ENCODE data around the gene UQCRC1. TPM values are rescaled to one million over a fixed set of nuclear protein-coding genes. Genes with fewer than 3 reads are reported as not detected.

The UQCRC1 gene
- total RNA-seq, 5 donors from 2014 or later (not counting 1 experiment from before 2014, with no cell fraction given): 93.0 to 109 (median 98.4) TPM

DNA sequence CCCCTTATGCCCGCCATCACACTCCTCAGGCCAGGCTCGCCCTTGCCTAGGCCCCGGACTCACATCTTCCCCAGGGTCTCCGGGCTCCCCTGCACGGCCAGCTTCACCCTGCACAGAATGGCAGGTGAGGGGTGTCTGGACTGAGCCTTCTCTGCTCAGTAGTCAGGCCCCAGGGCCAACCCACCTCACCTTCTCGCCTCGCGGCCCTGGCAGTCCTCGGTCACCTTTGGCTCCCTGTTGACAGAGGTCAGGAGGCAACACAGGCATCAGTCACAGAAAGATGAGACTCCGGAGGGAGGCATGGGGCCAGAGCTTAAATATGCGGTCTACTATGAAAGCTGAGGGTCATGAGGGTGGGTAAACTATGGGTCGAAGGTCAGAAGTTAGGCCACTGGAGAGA, 37.5 kb downstream of the UQCRC1 start:
- ATAC-seq (replicated peaks in 1 of 4): no peak
- no peaks in the 10 kb centered on the region for H3K4me1 ChIP-seq (ENCODE audit: control insufficient read depth in 1 of 2, extremely low read depth in 1 of 2, insufficient read depth in 2 of 2, low read length in 2 of 2)
- H3K27me3 ChIP-seq (replicated peaks in 1 of 2; ENCODE audit: control insufficient read depth in 2 of 2, extremely low read depth in 1 of 2, insufficient read depth in 2 of 2, low read length in 1 of 2): no peaks in the 10 kb centered on the region
- no peak for DNase-seq
- H3K27ac Mint-ChIP-seq: no peak overlapping the region
- H3K4me3 ChIP-seq (ENCODE audit: control insufficient read depth in 1 of 2, extremely low read depth in 1 of 2, low read length in 1 of 2): no peak overlapping the region
- no peaks in the 10 kb centered on the region for H3K9me3 ChIP-seq
- 97% methylated on average over 6 of the region's 12 CpGs for WGBS (ENCODE audit: insufficient coverage)
- H3K27ac ChIP-seq (ENCODE audit: low read length): no peak overlapping the region
- POLR2A ChIA-PET: interaction anchor here in 1 of 2 donors (0.6 kb wide), 1 partner anchor 108 kb away, joined by 5 read pairs; no protein-coding TSS in a partner anchor
- H3K9me3 Mint-ChIP-seq: no peaks in the 10 kb centered on the region
- H3K4me1 Mint-ChIP-seq: no peaks in the 10 kb centered on the region
- no peaks in the 10 kb centered on the region for H3K27me3 Mint-ChIP-seq
- H3K36me3 Mint-ChIP-seq: no peaks in the 10 kb centered on the region
- no peaks in the 10 kb centered on the region for H3K36me3 ChIP-seq (ENCODE audit: control insufficient read depth in 2 of 2, extremely low read depth in 1 of 2, insufficient read depth in 1 of 2, low read length in 1 of 2)
- CTCF ChIA-PET: no interaction called here
- no peak overlapping the region for H3K4me3 Mint-ChIP-seq

DNA sequence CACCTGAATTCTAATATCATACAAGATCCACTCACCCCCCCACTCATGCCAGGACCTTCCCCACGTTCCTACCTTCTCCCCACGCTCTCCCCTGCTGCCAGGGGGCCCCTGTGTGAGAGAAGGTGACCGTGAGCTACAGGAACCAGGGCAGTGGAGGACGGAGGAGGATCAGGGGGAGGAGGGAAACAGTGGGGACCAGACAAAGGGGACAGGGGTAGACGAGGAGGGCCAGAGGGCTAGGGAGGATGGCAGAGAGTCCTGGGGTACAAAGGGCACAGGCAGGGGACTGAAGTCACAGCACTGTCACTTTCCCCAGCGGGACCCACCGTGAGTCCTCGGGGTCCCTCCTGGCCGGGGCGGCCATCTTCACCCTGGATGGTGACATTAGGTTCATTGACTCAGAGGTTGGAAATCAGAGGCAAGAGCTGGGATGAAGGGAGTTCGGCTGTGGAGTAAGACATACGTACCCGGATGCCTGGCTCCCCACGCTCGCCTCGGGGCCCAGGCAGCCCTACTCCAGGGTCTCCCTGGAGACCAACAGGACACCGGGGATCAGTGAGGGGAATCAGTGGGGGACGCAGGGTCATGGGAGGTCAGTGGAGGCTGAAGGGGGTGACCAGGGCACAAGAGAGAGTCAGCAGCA, 39.5 kb downstream of the UQCRC1 start:
- CTCF ChIA-PET: no interaction called here
- ATAC-seq (replicated peaks in 1 of 4) (no peak), DNase-seq (no peak)
- no peaks in the 10 kb centered on the region for H3K9me3 ChIP-seq
- H3K4me3 ChIP-seq (ENCODE audit: control insufficient read depth in 1 of 2, extremely low read depth in 1 of 2, low read length in 1 of 2): no peak overlapping the region
- no peaks in the 10 kb centered on the region for H3K9me3 Mint-ChIP-seq
- POLR2A ChIA-PET: no interaction called here
- no peak overlapping the region for H3K27ac ChIP-seq (ENCODE audit: low read length)
- no peaks in the 10 kb centered on the region for H3K27me3 Mint-ChIP-seq
- no peaks in the 10 kb centered on the region for H3K4me1 Mint-ChIP-seq
- WGBS (ENCODE audit: insufficient coverage): 91% methylated on average over 13 of the region's 18 CpGs
- no peak overlapping the region for H3K4me3 Mint-ChIP-seq
- no peaks in the 10 kb centered on the region for H3K36me3 ChIP-seq (ENCODE audit: control insufficient read depth in 2 of 2, extremely low read depth in 1 of 2, insufficient read depth in 1 of 2, low read length in 1 of 2)
- no peak overlapping the region for H3K27ac Mint-ChIP-seq
- H3K36me3 Mint-ChIP-seq: no peaks in the 10 kb centered on the region
- no peaks in the 10 kb centered on the region for H3K27me3 ChIP-seq (replicated peaks in 1 of 2; ENCODE audit: control insufficient read depth in 2 of 2, extremely low read depth in 1 of 2, insufficient read depth in 2 of 2, low read length in 1 of 2)
- H3K4me1 ChIP-seq (ENCODE audit: control insufficient read depth in 1 of 2, extremely low read depth in 1 of 2, insufficient read depth in 2 of 2, low read length in 2 of 2): no peaks in the 10 kb centered on the region

DNA sequence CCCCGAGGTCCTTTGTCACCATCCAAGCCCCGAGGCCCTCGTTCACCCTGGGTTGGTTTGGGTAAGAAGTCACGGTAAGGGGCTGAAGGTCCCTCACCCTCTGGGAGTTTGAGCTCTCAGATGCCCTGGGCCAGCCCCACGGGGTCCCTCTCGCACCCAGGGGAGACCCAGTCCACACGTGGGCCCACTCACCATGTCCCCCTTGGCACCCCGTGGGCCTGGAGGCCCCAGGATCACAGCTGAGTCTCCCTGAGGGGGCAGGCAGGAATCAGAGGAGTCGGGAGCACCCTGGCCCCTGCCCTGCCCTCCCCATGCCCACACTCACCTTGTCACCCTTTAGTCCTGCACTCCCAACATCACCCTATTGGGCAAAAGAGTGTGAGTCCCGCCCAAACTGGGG, 40.0 kb downstream of the UQCRC1 start:
- Mint-ChIP-seq H3K4me3 (no peak overlapping the region), H3K36me3 (no peaks in the 10 kb centered on the region), H3K4me1 (no peaks in the 10 kb centered on the region), H3K27me3 (no peaks in the 10 kb centered on the region), H3K9me3 (no peaks in the 10 kb centered on the region), H3K27ac (no peak overlapping the region)
- H3K4me1 ChIP-seq (ENCODE audit: control insufficient read depth in 1 of 2, extremely low read depth in 1 of 2, insufficient read depth in 2 of 2, low read length in 2 of 2): peaks cover 0 to 2% of the 10 kb centered on the region in 2 experiments
- H3K36me3 ChIP-seq (ENCODE audit: control insufficient read depth in 2 of 2, extremely low read depth in 1 of 2, insufficient read depth in 1 of 2, low read length in 1 of 2): no peaks in the 10 kb centered on the region
- CTCF ChIA-PET: no interaction called here
- no peaks in the 10 kb centered on the region for H3K27me3 ChIP-seq (replicated peaks in 1 of 2; ENCODE audit: control insufficient read depth in 2 of 2, extremely low read depth in 1 of 2, insufficient read depth in 2 of 2, low read length in 1 of 2)
- H3K9me3 ChIP-seq: no peaks in the 10 kb centered on the region
- no peak overlapping the region for H3K4me3 ChIP-seq (ENCODE audit: control insufficient read depth in 1 of 2, extremely low read depth in 1 of 2, low read length in 1 of 2)
- no peak overlapping the region for H3K27ac ChIP-seq (ENCODE audit: low read length)
- ATAC-seq (replicated peaks in 1 of 4) (no peak), DNase-seq (no peak)
- WGBS (ENCODE audit: insufficient coverage): 65% methylated on average over 8 of the region's 10 CpGs
- POLR2A ChIA-PET: no interaction called here

DNA sequence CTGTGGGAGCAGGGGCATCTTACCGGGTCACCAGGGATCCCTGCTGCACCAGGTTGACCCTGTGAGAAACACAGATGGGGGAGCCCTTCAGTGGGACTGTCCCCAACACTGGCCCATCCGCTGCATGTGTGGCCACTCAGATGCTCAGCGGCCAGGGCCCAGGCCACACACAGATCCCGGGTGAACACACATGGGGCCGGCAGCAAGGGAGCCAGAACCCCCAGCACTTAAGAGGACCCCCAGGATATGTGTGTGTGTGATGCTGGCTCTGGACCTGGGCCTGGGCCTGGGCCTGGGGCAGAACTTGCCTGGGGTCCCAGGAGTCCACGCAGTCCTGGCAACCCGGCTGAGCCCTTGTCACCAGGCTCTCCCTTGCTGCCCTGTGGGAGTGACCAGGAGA, 41.0 kb downstream of the UQCRC1 start:
- Histone ChIP-seq H3K36me3 (ENCODE audit: control insufficient read depth in 2 of 2, extremely low read depth in 1 of 2, insufficient read depth in 1 of 2, low read length in 1 of 2) (no peaks in the 10 kb centered on the region), H3K27ac (ENCODE audit: low read length) (no peak overlapping the region), H3K4me3 (ENCODE audit: control insufficient read depth in 1 of 2, extremely low read depth in 1 of 2, low read length in 1 of 2) (no peak overlapping the region), H3K4me1 (ENCODE audit: control insufficient read depth in 1 of 2, extremely low read depth in 1 of 2, insufficient read depth in 2 of 2, low read length in 2 of 2) (peaks cover 0 to 10% of the 10 kb centered on the region in 2 experiments), H3K9me3 (no peaks in the 10 kb centered on the region), H3K27me3 (replicated peaks in 1 of 2; ENCODE audit: control insufficient read depth in 2 of 2, extremely low read depth in 1 of 2, insufficient read depth in 2 of 2, low read length in 1 of 2) (no peaks in the 10 kb centered on the region)
- DNase-seq: no peak
- H3K27ac Mint-ChIP-seq: no peak overlapping the region
- H3K36me3 Mint-ChIP-seq: no peaks in the 10 kb centered on the region
- peaks cover 0 to 6% (median 0%) of the 10 kb centered on the region in 3 donors for H3K4me1 Mint-ChIP-seq
- H3K9me3 Mint-ChIP-seq: no peaks in the 10 kb centered on the region
- ChIA-PET POLR2A (no interaction called here), CTCF (interaction anchor here in 1 of 2 donors (0.5 kb wide), 1 partner anchor 133 kb away, joined by 3 read pairs; no protein-coding TSS in a partner anchor)
- no peak for ATAC-seq (replicated peaks in 1 of 4)
- WGBS (ENCODE audit: insufficient coverage): 87% methylated on average over 7 of the region's 7 CpGs
- H3K4me3 Mint-ChIP-seq: no peak overlapping the region
- no peaks in the 10 kb centered on the region for H3K27me3 Mint-ChIP-seq

DNA sequence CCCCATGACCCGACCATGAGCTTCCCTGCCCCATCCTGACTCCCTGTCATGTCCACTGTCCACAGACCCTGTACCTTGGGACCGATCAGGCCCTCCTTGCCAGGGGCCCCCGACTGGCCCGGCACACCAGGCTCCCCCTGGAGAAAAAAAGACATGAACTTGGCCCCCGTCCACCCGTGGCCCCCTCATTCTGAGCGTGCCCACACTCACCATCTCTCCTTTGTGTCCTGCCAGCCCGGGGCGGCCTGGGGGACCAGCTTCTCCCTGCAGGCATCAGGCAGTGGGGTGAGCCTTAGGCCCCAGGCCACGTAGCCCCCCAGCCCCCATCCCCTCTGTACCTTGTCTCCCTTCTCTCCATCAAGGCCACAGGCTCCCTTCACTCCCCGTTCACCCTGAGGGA, 41.9 kb downstream of the UQCRC1 start:
- H3K9me3 ChIP-seq: no peaks in the 10 kb centered on the region
- H3K27me3 ChIP-seq (replicated peaks in 1 of 2; ENCODE audit: control insufficient read depth in 2 of 2, extremely low read depth in 1 of 2, insufficient read depth in 2 of 2, low read length in 1 of 2): no peaks in the 10 kb centered on the region
- Mint-ChIP-seq H3K27ac (no peak overlapping the region), H3K4me1 (peaks cover 0 to 6% (median 0%) of the 10 kb centered on the region in 3 donors), H3K27me3 (no peaks in the 10 kb centered on the region), H3K36me3 (no peaks in the 10 kb centered on the region), H3K4me3 (no peak overlapping the region), H3K9me3 (no peaks in the 10 kb centered on the region)
- POLR2A ChIA-PET: interaction anchor here (0.5 to 0.6 kb wide), 2 partner anchors 142 to 256 kb away, joined by 4 to 5 read pairs; no protein-coding TSS in a partner anchor
- WGBS (ENCODE audit: insufficient coverage): 50% methylated on average over 1 of the region's 11 CpGs
- H3K36me3 ChIP-seq (ENCODE audit: control insufficient read depth in 2 of 2, extremely low read depth in 1 of 2, insufficient read depth in 1 of 2, low read length in 1 of 2): no peaks in the 10 kb centered on the region
- DNase-seq: no peak
- peaks cover 0 to 10% of the 10 kb centered on the region in 2 experiments for H3K4me1 ChIP-seq (ENCODE audit: control insufficient read depth in 1 of 2, extremely low read depth in 1 of 2, insufficient read depth in 2 of 2, low read length in 2 of 2)
- no peak for ATAC-seq (replicated peaks in 1 of 4)
- CTCF ChIA-PET: no interaction called here
- H3K27ac ChIP-seq (ENCODE audit: low read length): no peak overlapping the region
- H3K4me3 ChIP-seq (ENCODE audit: control insufficient read depth in 1 of 2, extremely low read depth in 1 of 2, low read length in 1 of 2): no peak overlapping the region

DNA sequence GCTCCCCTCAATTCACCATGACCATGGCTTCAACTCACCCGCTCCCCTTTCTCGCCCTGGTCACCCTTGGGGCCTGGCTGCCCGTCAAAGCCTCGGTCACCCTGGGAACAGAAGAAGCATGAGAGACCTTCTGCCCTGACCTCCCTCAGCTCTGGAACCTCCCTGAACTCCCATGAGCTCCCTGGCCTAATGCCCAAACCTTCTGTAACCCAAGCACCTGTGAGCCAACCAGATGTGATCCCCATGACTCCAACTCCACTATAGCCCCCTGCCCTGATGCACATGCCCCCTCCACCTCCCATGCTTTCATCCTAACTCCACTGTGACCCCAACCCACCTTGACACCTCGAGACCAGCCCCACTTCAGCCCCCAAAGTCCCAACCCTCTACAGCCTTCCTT, 42.4 kb downstream of the UQCRC1 start:
- H3K4me3 Mint-ChIP-seq: no peak overlapping the region
- no peak for ATAC-seq (replicated peaks in 1 of 4)
- Histone ChIP-seq H3K9me3 (no peaks in the 10 kb centered on the region), H3K4me3 (ENCODE audit: control insufficient read depth in 1 of 2, extremely low read depth in 1 of 2, low read length in 1 of 2) (no peak overlapping the region), H3K27ac (ENCODE audit: low read length) (no peak overlapping the region), H3K27me3 (replicated peaks in 1 of 2; ENCODE audit: control insufficient read depth in 2 of 2, extremely low read depth in 1 of 2, insufficient read depth in 2 of 2, low read length in 1 of 2) (peaks cover 0 to 1% of the 10 kb centered on the region in 2 experiments), H3K4me1 (ENCODE audit: control insufficient read depth in 1 of 2, extremely low read depth in 1 of 2, insufficient read depth in 2 of 2, low read length in 2 of 2) (peaks cover 0 to 10% of the 10 kb centered on the region in 2 experiments), H3K36me3 (ENCODE audit: control insufficient read depth in 2 of 2, extremely low read depth in 1 of 2, insufficient read depth in 1 of 2, low read length in 1 of 2) (no peaks in the 10 kb centered on the region)
- no peak overlapping the region for H3K27ac Mint-ChIP-seq
- H3K9me3 Mint-ChIP-seq: no peaks in the 10 kb centered on the region
- ChIA-PET CTCF (no interaction called here), POLR2A (interaction anchor here (0.5 to 0.6 kb wide), 2 partner anchors 143 to 255 kb away, joined by 4 to 5 read pairs; no protein-coding TSS in a partner anchor)
- H3K36me3 Mint-ChIP-seq: no peaks in the 10 kb centered on the region
- H3K4me1 Mint-ChIP-seq: peaks cover 0 to 6% (median 0%) of the 10 kb centered on the region in 3 donors
- WGBS (ENCODE audit: insufficient coverage): 81% methylated on average over 5 of the region's 5 CpGs
- H3K27me3 Mint-ChIP-seq: no peaks in the 10 kb centered on the region
- no peak for DNase-seq

Data from T-cell (primary cell).